HG03378 (cell line): ENCODE measurements around the gene ACTG1.

Experiments used
- ATAC-seq: cut with Tn5 transposase; IDR thresholded peaks from one replicate; pipeline ENCODE4 v1.9.1; 2021; ENCODE audit warnings: mild to moderate bottlenecking, moderate library complexity; ENCODE audit not compliant: unreplicated experiment

The ACTG1 gene

GRCh38 chr17:81466564-81467472, 45.8 kb downstream of the ACTG1 start:
- ATAC-seq, result no peak

DNA sequence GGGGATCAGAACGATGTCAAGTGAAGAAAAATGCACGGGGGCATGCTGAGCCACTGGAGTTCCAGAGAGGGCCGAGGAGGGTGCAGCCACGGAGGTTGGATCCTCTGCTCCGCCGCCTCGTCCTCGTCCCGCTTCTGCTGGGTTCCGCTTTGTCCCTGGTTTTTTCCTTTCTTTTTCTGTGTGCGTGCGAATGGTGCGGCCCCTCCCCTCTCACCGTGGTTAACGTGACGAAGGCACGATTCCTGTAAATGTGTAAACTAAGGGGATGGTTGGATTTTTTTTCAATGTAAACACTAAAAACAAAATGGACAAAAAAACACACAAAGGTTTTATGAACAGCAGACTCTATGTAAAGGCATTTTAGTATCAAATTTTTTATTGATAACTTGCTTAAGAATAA, 46.7 kb downstream of the ACTG1 start:
- ATAC-seq, result no peak

GRCh38 chr17:81464586-81464985, 48.0 kb downstream of the ACTG1 start:
- ATAC-seq, result no peak

- no peak for ATAC-seq
Observed at GRCh38 chr17:81463506-81463905, 49.1 kb downstream of the ACTG1 start.

DNA sequence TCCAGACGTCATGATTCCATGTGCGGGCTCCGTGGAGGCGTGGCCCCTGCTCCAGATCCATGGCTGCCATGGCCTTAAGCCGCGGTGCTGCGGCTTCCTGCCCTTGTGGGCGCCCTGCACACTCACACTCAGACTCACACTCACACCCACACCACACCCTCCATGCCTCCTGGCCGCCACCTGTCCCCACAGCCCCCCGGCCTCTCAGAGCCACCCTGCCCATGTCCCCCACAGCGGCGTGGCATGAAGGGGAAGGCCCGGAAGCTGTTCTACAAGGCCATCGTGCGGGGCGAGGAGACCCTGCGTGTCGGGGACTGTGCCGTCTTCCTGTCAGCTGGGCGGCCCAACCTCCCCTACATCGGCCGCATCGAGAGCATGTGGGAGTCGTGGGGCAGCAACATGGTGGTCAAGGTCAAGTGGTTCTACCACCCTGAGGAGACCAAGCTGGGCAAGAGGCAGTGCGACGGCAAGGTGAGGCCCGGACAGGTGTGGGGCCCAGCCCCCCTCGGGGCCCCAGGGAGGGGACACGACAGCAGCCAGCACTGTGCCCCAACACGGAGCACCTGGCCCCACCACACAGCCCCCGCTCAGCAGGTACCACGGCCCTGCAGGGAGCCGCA, 50.0 kb downstream of the ACTG1 start:
- ATAC-seq, result no peak

- no peak for ATAC-seq
Observed at GRCh38 chr17:81461607-81462500, 50.7 kb downstream of the ACTG1 start.

GRCh38 chr17:81460856-81461460, 51.6 kb downstream of the ACTG1 start:
- no peak for ATAC-seq
